Measurements from ENCODE around the gene NR3C1.

- TF ChIP-seq CTCF (IDR thresholded peaks at IDR 0.05) (no peak), EZH2 (IDR thresholded peaks at IDR 0.05; ENCODE audit: borderline replicate concordance, insufficient read depth, low read depth, low read length, poor library complexity, severe bottlenecking) (no peak)
These were observed 155.1 kb downstream of the NR3C1 start for GRCh38 chr5:143248391-143248790.
